Stimulated activated CD8-positive, alpha-beta memory T cell treated with anti-CD3 and anti-CD28 coated beads, Interleukin-12 subunit alpha, Interleukin-12 subunit beta, amount 100 ng/mL, for 24 hours (primary cell): ENCODE measurements around the gene CMYA5.
"Not testable (repeated sequence)": the region's sequence is repeated elsewhere in the genome, so short reads cannot be mapped to it uniquely, and the experiment has no call there.

Source experiments
- DNase-seq: peaks from one replicate; pipeline ENCODE4 v3.0.0-alpha.2; 2020; ENCODE audit errors: extremely low read depth

CMYA5 gene

DNA sequence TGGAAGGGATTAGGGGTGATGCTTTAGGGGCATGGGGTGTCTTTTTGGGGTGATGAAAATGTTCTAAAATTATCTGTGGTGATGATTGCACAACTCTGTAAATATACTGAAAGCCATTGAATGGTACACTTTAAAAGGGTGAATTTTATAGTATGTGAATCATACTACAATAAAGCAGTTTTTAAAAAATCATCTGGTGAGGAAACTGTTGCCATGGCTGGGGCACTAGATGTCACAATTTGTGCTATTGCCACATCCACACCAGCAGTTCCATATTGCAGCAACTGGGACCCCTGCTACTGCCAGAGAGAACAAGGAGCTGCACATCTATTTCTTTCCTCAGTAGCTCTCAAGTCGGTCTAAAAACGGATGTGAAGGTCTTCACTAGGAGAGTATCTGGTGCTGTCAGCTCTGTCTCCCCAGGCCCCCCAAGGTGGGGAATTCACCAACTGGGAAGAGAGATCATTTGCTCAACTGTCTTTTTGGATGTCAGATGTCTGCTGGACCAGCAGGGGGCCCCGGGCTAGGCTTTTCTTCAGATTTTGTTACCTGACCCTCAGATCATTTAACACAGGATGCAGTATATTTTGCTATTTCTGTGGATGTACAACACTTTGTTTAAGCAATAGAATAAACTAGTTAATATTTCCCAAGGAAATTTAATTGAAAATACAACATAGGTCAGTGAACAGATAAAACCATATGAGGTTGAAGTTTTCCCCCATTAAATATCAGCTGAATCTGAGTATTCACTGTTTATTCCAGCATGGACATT is 13.2 kb downstream of the CMYA5 start:
- DNase-seq = no peak

DNA sequence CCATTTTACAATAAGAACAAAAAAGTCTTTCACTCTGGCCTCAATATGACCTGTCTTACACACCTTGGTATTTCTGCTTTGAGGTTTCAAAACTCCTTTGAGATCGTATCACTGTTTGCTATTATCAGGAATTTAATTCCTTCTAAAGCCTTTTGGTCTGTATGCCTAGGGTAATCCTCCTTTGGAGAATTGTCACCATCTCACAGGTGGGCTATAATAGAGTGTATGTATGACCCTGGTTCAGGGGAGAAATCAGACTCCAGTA is 13.7 kb downstream of the CMYA5 start:
- DNase-seq = no peak

DNA sequence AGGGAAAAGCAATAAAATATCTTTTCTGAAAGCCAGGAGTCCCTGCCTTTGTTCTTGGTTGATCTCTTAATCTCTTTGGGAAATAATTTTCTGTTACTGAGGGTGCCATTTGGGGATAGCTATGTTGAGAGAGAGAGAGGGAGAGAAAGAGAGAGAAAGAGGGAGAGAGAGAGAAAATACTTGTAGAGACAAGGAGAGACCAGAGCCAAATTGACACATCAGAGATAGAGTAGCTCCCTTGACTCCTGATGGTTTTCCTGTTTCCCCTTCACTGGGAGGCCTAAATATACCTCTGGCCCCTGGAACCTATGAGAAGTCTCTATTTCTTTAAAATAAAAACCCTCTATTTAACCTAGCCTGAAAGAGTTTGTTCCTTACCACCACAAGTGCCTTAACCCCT is 14.9 kb downstream of the CMYA5 start:
- no peak for DNase-seq

DNA sequence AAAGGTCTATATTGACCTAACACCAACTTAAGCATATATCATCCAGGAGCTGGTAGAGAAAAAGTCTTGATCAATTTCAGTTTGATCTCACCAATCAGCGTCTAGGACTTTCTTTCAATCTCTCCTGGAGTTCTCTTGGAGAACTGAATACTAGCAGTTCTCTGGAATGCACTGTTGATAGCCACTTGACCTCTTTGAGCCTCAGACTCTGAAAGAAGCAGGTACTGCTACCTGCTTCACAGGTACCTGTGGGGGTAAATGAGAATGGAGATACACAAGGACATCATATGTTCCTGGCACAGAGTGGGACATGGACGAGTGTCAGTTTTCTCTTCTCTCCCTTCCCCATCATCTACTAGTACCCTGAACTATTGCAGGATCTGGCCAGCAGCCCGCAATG is 16.0 kb downstream of the CMYA5 start:
- DNase-seq = no peak

DNA sequence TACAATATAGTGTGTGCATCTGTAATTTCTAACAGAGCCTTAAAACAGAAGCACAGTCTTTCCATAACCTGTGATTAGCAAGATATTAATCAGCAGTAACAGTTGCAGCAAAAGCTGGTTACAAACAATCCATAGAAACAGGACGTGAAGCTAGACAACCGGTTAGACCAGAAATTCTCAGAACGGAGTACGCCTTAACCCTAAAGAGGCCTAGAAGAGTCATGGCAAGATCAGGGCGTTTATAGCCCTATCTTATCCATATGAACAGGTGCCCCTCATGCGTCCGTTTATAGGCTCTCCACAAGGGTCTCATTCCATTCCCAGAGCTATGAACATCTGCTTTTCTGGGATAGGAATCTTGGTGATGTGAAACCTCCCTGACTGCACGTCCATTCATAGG is 16.7 kb downstream of the CMYA5 start:
- DNase-seq = not testable (repeated sequence)

DNA sequence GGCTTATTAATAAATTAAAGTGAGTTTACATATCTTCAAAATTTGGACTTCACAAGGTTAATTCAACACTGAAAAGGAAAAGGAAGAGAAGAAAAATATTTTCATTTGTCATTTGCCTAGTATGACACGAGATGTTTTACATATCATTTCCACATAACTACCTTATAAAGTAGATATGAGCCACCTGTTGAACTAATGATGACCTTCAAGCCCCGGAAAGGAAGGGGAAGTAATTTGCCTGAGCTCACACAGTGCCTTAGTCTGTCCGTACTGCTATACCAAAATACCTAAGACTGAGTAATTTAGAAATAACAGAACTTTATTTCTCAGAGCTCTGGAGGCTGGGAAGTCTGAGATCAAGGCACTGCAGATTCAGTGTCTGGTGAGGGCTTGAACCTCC is 17.9 kb downstream of the CMYA5 start:
- DNase-seq = no peak

DNA sequence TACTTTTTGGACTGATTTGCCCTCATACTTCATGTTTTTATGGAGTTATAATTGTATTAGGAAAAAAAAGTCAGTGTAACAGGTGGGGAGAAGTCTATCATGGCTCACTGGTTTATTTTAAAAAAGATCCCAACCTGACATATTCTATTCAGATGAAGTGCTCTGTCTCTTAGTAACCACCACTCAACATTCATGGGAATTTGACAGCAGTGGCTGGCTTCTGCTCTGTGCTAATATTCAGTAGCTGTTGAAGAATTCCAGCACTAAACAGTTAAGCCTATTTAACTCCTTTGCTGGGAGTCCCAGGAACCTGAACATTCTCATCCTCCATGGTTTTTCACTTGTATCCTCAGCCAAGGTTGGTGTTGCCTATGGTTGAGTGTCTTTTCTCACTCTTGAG is 23.1 kb downstream of the CMYA5 start:
- DNase-seq = no peak

DNA sequence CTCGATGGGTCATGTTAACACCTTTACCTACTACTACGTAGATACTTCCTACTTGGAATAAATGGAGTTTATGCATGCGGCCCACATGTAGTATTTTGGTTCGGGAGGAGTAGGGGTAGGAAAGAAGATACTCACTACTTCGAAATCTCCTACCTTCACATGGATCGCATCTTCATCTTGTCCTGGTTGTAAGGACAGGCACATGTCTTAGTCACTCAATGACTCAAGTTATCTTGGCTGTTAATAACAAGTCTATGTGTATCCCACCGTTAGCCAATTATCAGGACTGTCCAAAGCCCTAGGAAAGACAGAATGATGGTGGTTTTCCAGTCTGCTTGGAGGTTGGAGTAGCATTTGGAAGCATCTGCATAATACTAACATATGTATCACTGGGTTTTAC is 24.1 kb downstream of the CMYA5 start:
- no peak for DNase-seq

DNA sequence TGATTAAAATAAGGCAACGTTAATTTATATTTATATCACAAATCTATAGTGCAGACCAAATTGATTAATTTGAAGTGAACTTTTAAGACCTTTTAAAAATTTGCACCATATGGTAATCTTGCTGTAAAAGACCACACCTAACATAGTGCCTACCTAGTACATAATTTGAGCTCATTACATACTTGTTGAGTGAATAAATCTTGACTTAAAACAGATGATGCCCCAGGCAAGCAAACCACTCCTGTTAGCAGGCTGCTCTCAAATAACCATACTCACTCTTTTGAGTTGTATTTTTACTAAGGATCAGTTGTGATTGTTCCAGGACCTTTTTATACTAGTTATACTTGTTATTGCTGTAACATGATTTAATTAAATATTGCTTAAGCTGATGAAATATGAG is 27.2 kb downstream of the CMYA5 start:
- no peak for DNase-seq

DNA sequence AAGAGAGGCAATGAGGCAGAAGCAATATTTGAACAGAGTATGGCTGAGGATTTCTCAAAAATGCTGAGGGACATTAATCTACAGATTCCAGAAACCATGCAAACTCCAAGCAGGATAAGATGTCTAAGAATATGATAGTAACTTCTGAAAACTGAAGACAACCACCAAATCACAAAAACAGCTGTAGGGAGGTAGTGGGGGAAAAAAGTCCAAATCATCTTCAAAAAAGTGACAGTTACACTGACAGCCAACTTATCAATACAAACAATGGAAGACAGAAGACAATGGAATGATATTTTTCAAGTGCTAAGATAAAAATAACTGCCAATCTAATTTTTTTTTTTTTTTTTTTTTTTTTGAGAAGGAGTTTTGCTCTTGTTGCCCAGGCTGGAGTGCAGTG is 30.5 kb downstream of the CMYA5 start:
- DNase-seq = no peak

DNA sequence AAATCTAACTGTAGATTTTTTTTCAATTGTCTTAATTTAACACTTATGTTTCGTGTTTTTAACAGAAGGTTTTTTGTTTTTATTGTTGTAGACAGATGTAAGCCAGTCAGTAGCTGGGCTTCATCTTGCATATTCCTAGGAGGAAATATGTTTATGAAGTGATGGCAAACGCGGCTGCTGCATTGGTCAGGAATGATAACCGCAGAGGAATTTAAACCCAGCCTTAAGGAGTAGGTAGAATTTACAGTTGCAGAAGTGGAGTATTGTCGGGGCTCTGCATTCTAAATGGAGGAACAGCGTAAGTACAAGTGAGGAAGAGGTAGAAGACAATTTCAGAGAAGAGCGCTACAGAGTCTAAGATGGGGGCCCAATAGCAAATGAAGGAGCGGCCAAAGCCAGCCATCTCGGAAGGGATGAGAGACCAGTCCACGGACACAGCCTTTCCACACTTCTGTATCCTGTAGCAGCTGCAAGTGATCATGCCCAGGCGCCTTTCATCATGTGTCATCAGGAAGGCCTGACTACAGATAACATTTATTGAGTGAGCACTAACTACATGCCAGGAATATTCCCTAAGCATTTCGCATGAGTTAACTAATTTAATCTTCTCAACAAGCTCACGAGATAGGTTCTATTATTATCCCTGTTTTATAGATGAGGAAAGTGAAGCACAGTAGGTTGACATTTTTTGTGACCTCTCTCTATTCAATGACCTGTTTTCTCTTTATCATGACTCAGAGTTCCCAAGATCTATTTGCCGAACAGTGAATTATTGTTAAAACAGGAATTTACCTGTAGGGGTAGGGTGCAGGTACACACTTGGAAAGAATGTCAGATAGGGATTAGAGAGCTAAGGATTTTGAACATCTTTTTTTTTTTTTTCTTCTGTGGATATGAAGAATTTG is 38.1 kb downstream of the CMYA5 start:
- DNase-seq = no peak

DNA sequence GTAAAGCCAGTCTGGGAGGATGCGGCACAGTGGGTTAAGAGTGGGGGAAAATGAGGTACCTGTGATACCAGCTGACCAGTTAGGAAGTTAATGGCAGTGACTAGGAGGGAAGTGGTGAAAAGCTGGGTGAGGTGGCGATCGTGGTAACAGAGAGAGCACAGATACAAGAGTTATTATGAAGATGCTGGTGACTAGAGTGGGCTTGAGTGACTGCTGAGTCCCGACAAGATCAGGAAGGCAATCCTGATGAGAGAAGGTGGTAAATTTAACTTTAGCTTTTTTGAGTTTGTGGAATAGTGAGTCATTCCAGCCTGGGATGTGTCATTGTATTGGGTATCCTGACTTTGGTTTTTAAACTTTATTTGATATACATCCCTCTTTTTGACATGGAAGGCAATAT is 38.8 kb downstream of the CMYA5 start:
- no peak for DNase-seq

DNA sequence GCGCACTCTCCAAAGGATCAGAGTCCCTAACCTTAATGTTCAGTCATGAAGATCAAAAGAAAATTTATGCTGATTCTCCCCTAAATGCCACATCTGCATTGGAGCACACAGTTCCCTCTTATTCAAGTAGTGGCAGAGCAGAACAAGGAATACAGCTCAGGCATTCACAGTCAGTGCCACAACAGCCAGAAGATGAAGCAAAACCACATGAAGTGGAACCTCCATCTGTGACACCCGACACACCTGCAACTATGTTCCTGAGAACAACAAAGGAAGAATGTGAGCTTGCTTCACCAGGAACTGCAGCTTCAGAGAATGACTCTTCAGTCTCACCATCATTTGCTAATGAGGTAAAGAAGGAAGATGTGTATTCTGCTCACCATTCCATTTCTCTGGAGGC is 40.0 kb downstream of the CMYA5 start:
- DNase-seq = no peak

DNA sequence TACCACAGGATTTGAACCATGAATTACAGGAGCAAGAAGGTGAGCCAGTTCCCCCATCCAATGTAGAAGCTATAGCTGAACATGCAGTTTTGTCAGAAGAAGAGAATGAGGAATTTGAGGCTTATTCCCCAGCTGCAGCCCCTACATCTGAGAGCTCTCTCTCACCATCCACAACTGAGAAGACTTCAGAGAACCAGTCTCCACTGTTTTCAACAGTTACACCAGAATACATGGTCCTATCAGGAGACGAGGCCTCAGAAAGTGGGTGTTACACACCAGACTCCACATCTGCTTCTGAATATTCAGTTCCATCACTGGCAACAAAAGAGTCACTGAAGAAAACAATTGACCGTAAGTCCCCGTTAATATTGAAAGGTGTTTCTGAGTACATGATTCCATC is 40.9 kb downstream of the CMYA5 start:
- DNase-seq = no peak

DNA sequence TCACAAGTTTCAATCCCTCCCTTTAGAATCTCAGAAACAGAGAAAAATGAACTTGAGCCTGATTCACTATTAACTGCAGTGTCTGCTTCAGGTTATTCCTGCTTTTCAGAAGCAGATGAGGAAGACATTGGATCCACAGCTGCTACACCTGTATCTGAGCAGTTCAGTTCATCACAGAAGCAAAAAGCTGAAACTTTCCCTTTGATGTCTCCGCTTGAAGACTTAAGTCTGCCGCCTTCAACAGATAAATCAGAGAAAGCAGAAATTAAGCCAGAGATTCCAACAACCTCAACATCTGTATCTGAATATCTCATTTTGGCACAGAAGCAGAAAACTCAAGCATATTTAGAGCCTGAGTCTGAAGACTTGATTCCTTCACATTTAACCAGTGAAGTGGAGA is 42.1 kb downstream of the CMYA5 start:
- DNase-seq = no peak

DNA sequence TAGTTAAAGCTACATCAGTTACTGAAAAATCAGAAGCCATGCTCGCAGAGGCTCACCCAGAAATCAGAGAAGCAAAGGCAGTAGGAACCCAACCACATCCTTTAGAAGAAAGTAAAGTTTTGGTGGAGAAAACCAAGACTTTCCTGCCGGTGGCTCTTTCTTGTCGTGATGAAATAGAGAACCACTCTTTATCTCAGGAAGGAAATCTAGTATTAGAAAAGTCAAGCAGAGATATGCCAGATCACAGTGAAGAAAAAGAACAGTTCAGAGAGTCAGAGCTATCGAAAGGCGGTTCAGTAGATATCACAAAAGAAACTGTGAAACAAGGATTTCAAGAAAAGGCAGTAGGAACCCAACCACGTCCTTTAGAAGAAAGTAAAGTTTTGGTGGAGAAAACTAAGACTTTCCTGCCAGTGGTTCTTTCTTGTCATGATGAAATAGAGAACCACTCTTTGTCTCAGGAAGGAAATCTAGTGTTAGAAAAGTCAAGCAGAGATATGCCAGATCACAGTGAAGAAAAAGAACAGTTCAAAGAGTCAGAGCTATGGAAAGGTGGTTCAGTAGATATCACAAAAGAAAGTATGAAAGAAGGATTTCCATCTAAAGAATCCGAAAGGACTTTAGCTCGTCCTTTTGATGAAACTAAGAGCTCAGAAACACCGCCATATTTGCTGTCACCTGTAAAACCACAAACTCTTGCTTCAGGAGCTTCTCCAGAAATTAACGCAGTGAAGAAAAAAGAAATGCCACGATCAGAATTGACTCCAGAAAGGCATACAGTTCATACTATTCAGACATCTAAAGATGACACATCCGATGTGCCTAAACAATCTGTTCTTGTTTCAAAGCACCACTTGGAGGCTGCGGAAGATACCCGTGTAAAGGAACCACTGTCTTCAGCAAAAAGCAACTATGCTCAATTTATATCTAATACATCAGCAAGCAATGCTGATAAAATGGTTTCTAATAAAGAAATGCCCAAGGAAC is 47.2 kb downstream of the CMYA5 start:
- no peak for DNase-seq

DNA sequence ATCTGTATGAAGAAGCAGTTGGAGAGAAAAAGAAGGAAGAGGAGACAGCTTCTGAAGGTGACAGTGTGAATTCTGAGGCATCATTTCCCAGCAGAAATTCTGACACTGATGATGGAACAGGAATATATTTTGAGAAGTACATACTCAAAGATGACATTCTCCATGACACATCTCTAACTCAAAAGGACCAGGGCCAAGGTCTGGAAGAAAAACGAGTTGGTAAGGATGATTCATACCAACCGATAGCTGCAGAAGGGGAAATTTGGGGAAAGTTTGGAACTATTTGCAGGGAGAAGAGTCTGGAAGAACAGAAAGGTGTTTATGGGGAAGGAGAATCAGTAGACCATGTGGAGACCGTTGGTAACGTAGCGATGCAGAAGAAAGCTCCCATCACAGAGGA is 48.7 kb downstream of the CMYA5 start:
- DNase-seq = no peak

DNA sequence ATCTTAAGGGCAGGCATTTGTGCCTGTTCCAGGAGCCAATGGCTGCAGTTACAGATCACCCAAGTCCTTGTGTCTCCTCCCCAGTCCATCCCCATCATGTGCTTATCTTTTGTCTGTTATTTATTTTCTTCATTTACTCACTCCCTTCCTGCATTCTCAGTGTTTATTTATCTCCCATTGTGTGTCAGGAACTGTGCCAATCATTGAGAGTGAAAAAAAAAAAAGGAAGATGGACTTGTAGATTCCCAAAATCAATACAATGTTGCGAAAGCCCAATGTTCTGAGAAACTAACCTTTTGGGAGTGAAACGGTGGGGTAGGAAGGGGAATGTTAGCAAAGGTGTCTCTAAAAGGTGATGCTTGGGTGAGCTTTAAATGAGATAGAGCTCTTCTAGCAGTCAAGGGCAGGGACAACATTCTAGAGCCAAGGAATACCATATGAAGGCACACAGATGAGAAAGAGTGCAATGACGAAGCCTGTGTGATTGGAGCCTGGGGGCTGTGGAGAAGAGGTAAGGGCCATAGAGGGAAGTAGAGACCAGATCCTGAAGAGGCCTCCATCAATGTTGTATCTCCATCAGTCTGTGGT is 53.0 kb downstream of the CMYA5 start:
- DNase-seq = no peak

DNA sequence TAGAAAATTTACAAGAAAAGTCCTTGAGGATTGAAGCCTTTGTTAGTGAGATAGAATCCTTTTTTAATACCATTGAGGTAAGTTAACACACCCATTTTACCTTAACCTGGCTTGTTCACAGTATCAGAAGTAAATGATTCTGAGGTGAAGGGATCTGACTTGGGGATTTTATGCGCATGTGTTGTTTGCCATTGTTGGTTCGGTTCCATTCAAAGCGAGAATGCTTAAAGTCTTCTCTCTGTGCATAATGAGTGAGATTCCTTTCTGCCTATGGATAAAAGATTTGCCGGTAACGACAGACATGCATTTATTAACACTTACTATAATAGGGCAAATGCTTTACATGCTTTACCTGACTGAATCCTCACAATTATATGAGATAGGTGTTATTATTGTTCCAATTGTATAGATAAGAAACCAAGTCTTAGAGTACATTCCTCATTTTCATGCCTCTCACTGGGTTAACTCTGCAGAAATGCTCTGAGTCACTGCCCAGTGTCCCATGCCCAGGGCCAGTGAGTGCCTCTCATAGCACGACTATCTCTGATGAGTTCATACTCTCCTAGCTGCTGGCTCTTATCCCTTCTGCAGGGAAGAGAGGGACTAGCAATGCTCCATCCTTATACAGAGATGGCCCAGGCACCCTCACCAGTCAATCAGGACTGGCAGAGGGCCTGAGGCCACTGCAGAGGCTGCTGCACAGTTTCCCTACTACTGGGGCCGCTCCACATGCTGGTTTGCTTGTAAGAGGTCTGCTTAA is 54.4 kb downstream of the CMYA5 start:
- no peak for DNase-seq

DNA sequence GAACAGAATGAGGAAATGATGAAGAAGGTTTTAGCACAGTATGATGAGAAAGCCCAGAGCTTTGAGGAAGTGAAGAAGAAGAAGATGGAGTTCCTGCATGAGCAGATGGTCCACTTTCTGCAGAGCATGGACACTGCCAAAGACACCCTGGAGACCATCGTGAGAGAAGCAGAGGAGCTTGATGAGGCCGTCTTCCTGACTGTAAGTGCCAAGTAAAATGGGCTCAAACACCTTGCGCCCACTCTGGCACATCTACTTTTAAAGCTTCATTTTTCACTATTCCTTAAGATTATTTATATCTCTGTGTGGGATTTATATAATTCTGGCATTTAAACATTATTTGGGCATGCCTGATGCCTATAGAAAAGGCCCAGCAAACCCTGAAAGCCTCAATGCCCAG is 55.6 kb downstream of the CMYA5 start:
- DNase-seq = no peak
